Caki2 (cell line): Measurements from ENCODE around the gene POLE. TPM values are rescaled to one million over a fixed set of nuclear protein-coding genes. Genes with fewer than 3 reads are reported as not detected.
"Not testable (repeated sequence)": the region's sequence is repeated elsewhere in the genome, so short reads cannot be mapped to it uniquely, and the experiment has no call there.

Source experiments
- DNase-seq: peaks from one replicate; pipeline ENCODE4 v3.0.0-alpha.2; 2015; ENCODE audit warnings: low read depth
- in situ Hi-C: cut with HindIII; loops from 2 replicates; pipeline ENCODE4 v1.10.0; 2016; ENCODE audit warnings: low sequenced_read_pairs, low pct_unique_long_range_greater_than_20kb, mixed read lengths
- total RNA-seq: library from RNA; depleted of rRNA; stranded (reverse); fragments of >200 nt; shearing (Covaris generic); gene quantifications from 2 replicates; pipeline ENCODE4 v1.2.3, GENCODE V29; 2014; ENCODE audit warnings: low replicate concordance

The POLE gene
- total RNA-seq, 1 experiment from 2014 or later, result 10.3 TPM

DNA sequence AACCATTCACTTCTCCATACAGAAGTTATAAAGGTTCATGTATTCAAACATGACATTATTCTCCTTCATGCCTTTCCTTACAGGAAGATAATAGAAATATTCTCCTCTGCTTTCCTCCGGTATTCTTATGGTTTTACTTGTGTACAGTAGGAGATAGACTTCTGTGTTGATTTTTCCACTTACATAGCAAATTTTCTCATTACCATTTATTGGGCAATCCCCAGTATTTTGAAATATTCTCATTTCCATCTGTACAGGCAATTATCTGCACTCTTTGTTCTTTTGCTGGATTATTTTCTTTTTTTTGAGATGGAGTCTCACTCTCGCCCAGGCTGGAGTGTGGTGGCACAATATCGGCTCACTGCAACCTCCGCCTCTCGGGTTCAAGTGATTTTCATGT lies 11.2 kb upstream of the POLE start:
- in situ Hi-C loops, result no loop called here
- DNase-seq, result no peak

DNA sequence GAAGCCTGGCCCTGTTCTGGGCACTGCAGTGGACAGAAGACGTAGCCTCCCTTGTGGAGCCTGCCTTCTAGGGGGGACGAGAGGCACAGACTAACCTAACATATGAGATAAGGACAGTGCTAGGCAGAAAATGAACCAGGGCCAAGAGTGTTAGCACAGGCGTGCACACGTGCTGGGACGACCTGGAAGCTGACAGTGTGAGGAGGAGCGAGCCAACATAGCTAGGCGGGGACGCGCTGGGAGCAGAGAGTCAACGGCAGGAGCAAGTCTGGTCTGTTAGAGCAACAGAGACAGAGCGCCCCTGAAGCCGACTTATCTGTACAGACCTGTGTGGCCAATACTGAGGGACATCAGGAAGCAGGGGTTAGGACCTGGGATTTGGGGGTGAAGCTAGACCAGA lies 8.3 kb upstream of the POLE start:
- DNase-seq, result no peak
- in situ Hi-C loops, result no loop called here

DNA sequence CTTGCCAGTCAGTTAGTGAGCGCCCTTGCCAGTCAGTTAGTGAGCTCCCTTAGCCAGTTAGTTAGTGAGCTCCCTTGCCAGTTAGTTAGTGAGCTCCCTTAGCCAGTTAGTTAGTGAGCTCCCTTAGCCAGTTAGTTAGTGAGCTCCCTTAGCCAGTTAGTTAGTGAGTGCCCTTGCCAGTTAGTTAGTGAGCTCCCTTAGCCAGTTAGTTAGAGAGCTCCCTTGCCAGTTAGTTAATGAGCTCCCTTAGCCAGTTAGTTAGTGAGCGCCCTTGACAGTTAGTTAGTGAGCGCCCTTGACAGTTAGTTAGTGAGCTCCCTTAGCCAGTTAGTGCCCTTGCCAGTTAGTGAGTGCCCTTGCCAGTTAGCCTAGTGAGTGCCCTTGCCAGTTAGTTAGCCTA lies 7.7 kb upstream of the POLE start:
- in situ Hi-C loops, DNase-seq: not testable (repeated sequence)

DNA sequence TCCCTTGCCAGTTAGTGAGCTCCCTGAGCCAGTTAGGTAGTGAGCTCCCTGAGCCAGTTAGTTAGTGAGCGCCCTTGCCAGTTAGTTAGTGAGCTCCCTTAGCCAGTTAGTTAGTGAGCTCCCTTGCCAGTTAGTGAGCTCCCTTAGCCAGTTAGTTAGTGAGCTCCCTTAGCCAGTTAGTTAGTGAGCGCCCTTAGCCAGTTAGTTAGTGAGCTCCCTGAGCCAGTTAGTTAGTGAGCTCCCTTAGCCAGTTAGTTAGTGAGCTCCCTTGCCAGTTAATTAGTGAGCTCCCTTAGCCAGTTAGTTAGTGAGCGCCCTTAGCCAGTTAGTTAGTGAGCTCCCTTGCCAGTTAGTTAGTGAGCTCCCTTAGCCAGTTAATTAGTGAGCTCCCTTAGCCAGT lies 4.9 kb upstream of the POLE start:
- DNase-seq, in situ Hi-C loops: not testable (repeated sequence)

DNA sequence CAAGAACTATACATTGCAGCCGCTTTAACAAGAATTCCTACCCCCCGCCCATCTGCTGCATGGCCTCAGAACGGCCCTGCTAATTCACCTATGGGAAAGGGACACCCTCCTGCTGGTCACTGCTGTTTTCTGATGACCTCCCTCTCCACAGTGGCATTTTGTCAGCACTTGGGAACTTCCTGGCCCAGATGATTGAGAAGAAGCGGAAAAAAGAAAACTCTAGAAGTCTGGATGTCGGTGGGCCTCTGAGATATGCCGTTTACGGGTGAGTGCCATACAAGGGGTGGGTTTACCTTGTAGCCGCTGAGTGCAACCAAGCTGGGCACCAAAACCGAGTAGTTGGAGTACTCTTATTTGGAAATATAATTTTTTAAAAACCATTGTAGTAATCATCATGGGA lies 3.0 kb upstream of the POLE start:
- in situ Hi-C loops, result no loop called here
- DNase-seq, result no peak

DNA sequence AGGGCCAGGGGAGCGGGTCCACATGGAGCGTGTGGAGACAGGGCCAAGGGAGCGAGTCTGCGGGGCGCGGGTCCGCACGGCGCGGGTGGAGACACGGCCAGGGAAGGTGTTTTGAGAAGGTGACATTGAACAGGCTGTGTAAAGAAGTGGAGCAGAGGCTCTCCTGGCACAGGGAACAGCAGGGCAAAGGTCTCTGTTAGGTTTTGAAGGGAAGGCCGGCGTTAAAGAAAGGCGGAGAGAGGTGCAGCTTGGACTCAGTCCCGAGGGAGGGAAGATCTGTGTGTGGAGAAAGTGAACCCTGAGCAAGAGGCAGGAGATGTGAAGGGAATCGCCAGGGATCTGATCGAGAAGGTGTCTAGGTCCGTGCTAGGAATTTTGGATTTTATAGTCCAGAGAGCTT lies 2.1 kb upstream of the POLE start:
- in situ Hi-C loops, result no loop called here
- no peak for DNase-seq

DNA sequence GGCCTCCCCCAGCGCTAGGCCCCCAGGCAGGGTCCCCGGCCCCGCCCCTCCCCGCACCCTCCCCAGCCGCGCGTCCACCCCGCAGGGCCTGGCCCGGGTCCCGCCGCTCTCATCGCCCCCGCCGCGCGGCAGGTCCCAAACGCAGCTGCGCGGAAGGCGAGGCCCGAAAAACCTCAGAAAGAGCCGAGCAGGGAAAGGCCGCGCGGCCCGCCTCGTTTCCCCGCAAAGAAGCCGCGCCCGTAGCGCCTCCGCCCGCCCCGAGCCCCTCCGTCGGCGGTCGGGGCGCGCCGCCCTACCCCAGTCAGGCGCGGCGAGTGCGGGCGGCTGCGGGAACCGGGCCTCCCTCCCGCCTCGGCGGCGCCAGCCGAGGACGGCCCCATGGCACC lies 324 bp downstream of the POLE start:
- in situ Hi-C loops, result no loop called here
- DNase-seq, result no peak

DNA sequence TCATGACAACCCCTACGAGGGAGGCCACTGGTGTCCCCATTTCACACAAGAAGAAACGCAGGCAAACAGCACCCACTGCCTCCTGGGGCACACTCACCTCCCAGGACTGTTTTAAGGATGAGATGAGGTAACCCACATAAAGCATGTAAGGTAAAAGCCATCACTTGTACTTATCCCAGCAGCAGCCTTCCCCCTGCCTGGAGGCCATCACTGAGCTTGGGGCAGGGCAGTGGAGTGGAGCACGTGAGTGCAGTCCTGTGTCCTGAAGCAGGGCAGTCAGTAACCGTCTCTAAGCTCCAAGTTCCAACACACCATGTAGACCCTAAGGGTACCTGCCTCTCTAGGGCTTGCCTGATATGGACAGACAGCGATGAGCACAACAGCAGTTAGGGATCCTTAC lies 1.7 kb downstream of the POLE start:
- in situ Hi-C loops, result no loop called here

DNA sequence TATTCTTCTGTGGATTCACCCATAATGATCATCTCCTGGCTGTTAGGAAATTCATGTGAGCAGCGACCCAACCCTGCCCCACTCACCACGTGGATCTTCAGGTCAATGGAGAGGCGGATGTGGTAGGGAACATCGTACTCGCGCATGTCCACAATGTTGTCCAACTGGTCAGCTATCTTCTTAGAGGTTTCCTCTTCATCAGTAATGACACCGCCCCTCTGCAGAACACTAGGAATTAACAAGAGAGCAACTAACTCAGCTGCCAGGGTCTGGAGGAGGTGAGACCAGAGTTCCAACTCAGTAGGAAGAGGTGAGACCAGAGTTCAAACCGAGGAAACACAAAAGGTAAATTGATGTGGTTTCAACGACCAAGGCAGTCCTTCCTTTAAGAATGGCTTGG lies 9.7 kb downstream of the POLE start:
- DNase-seq, result no peak
- in situ Hi-C loops, result no loop called here

More for the DNA sequence above, 1.7 kb downstream of the POLE start:
- no peak for DNase-seq

DNA sequence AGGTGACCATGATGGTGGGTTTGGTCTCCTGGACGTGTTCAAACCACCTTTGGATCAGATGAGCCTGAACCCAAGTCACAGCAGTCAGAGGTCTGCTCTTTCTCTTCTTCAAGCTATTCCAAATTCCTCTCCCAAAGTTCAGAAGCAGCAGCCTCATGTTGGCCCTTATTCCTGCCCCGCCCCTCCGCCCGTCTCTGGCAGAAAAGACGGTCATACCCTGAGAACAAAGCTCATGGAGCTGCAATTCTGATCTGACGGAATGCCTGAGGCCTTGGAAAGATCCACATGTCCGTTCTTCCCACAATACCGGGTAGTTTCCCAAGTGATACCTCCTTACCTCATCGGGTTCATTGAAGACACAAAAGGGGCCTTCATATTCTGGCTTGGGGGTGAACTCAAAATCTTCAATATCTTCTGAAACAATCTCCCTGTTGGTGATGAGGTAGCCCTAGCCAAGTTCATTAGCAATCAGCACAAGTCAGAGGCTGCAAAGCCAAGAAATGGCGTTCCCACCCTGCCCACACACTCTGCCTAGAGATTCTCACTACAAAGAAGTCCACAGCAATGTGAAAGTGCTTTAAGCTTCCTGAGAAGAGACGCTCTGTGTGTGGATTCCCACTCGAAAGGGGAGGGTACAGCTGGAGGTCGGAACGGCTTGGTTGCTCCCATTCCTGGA lies 11.2 kb downstream of the POLE start:
- in situ Hi-C loops, result no loop called here
- DNase-seq, result no peak

DNA sequence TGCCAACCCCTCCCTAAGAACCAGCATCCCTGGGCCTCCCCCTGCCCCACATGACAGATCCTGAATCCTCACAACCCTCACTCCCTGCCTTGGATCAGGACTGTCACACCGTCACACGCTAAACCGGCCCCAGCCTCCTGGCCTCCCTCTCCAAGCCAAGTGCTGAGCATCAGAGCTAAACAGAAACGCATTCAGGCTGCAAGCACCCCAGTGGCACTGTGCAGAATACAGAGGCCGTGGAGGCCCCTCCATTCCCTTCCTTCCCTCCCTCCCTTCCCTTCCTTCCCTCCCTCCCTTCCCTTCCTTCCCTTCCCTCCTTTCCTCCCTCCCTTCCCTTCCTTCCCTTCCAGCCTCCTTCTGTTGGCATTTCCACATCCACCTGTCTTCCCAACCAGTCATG lies 12.6 kb downstream of the POLE start:
- in situ Hi-C loops, result no loop called here
- no peak for DNase-seq

DNA sequence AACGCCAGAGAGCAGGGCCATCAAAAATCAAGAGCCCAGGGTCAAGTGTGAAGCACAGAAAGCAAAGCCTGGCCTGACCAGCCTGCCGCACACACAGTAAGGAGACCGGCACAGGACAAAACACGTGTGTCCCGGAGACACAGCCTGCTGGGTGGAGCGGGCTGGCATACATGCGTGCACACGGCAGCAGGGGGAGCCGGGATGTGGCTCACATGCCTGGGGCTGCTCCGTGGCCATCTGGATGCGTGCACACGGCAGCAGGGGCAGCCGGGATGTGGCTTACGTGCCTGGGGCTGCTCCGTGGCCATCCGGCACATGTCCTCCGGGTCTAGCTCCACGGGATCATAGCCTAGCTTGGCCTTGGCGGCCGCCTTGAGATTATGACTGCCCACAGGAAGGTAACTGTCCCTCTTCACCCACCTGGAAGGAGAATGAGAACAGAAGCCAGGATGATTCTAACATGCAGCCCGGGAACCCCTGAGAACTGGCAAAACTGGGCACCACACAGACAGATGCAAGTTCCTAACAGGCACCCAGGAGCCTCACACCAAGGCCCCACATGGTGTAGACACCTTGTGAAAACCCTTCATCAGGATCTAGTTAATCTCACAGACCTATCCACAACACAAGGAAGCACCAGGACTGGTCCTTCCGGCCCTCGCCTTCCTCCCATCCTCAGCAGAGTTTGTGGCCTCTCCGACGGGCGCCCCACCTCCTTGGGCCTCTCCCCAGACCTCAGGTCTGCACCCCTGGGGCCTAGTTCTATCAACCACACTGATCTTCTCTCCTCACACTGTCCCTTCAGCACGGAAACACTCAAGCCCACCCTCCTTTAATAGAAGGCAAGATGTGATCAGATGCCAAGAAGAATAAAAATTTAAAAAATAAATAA lies 13.6 kb downstream of the POLE start:
- in situ Hi-C loops, result no loop called here
- DNase-seq, result no peak

DNA sequence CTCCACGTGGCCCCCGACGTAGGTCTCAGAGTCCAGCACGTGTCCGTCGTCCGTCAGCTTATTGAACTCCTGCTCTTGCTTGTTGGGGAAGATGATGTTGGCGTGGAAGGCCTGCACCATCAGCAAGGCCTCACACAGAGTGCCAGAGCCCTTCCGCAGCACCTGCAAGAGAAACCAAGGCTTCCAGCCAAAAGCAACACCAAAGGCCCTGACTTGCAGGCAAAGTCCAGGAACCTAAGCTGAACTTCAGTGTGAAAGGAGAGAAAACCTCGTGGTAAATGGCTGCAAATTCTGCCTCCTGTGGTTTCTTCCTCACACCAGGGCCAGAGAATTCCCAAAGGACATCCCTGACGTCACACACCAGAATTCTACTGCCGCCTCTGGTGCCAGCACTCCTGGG lies 14.5 kb downstream of the POLE start:
- in situ Hi-C loops, result no loop called here
- no peak for DNase-seq

DNA sequence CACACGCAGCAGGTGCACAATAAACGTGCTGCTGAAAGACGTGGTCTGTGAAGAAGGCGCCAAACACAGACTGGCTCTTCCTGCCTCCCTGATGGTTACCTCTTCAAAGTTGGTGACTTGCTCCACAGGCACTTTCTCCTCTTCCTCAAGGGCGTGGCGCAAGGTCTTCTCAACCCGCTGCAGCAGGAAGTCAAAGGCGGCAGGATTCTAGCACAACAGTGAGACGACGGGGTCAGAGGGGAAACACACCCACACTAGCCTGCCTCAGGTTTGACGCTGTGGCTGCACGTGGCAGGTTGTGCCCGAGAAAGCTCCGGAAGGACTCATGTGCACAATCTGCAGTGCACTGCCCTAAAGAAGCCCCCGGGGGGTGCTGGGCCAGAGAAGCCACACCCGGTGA lies 15.0 kb downstream of the POLE start:
- no peak for DNase-seq
- in situ Hi-C loops, result no loop called here

DNA sequence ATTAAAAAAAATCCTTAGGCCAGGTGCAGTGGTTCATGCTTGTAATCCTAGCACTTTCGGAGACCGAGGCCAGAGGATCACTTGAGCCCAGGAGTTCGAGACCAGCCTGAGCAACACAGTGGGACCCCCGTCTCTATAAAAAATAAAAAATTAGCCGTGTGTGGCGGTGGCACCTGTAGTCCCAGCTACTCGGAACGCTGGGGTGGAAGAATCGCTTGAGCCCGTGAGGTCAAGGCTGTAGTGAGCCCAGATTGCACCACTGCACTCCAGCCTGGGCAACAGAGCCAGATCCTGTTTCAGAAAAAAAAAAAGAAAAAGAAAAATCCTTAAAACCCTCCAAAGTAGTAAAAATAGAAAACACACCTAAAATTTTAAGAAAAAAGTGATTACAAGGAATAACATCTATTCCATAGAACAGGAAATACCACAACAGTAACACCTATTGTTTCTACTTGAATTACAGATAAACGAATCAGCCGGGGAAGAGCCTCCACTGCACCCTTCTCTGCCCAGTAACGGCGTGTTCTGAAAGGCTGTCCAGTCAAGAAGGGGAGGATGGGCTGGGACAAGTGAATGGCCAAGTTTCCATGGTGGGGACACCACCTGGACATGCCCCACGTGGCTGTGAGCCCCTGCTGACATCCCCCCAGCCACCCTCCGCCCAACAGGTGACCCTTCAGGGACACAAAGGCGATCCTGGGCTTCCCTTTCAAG lies 17.8 kb downstream of the POLE start:
- in situ Hi-C loops, result no loop called here
- no peak for DNase-seq

DNA sequence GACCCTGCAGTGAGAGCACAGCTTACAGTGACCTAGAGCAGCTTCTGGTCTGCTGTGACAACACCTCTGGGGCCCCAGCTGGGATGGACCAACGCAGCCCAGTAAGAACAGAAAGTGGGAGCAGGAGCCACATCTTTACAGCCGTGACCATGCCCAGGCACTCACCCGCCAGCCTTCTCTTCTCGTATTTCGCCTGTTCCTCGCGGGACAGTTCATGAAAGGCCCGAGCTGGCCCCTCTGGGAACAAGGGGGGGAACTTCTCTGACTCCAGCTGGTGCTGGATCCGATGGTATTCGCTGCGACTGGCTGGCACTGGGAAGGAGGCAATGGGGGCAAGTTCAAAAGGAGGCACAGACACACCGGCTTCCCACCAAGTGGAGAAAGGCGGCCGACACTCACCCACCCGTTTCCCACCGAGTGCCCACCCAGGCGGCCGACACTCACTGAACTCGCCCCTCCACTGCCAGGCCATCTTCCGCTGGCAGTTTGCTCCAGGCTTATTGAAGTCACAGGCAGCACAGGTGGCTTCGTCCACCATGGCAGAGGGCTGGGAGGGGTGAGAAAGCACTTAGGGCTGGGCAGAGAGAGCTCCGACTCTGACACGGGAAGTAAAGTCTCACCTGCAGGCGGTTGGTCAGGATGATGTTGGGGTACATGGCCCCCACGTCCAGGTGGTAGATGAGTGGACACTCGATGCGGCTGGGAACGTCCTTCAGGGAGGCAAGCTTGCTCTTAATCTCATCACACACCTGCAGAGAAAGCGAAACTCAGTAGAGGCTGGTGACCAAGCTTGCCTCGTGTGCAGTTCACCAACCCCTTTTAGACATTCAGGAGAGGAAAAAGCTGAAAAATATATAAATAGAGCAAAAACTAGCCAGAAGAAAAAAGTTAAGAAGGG lies 18.7 kb downstream of the POLE start:
- in situ Hi-C loops, result no loop called here
- DNase-seq, result no peak

DNA sequence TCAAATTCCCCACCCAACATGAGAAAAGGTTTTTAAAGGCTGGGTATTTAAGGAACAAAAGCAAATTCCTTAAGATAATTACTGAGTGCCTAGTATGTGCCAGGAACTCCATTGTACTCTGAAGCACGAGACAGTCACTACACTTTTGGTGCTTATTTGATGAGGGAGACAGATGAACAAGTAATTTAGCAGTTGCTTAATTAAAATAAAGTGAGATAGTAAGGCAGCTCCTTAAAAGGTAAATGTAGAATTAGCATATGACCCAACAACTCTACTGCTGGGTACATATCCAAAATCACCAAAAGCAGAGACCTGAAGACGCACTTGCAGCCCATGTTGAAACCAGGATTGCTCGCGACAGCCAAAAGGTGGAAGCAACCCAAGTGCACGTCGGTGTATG lies 21.3 kb downstream of the POLE start:
- no peak for DNase-seq
- in situ Hi-C loops, result no loop called here

DNA sequence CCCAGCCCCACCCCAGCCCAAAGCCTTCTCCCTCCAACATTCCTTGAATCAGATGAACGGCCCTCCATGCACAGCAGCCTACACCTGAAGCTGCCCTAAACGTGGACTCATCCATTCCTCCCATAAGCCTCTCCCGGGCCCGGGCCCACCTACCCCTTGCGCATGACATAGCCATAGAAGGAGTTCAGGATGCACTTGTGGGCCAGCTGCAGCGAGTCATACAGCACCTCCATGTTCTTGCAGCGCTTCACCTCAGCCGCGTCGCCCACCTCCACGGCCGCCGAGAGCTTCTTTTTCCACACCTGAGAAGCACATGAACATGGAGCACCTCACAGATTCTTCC lies 22.0 kb downstream of the POLE start:
- no peak for DNase-seq
- in situ Hi-C loops, result no loop called here
